Mesendoderm (in vitro differentiated cells): Measurements from ENCODE around the gene PCK1.

Experiments used
- DNase-seq: peaks from one replicate; pipeline ENCODE4 v3.0.0; 2013
- H2AK5ac ChIP-seq: 2 replicates; pipeline ENCODE4 v1.6.1; 2013; ENCODE audit warnings: low read length, inconsistent platforms
- H2BK120ac ChIP-seq: 2 replicates; pipeline ENCODE4 v1.6.1; 2013; ENCODE audit warnings: low read depth, mild to moderate bottlenecking, low read length, moderate library complexity, mixed read lengths
- H2BK15ac ChIP-seq: replicated peaks from 2 replicates; pipeline ENCODE4 v1.6.1; 2013; ENCODE audit warnings: low read depth, mild to moderate bottlenecking, moderate library complexity
- H2BK5ac ChIP-seq: 2 replicates; pipeline ENCODE4 v1.6.1; 2013; ENCODE audit warnings: low read length, inconsistent platforms
- H3K18ac ChIP-seq: 2 replicates; pipeline ENCODE4 v1.6.1; 2013; ENCODE audit warnings: mild to moderate bottlenecking, low read length, mixed read lengths
- H3K23ac ChIP-seq: one replicate; pipeline ENCODE4 v1.6.1; 2013; ENCODE audit warnings: low read length
- H3K27ac ChIP-seq: 2 replicates; pipeline ENCODE4 v1.5.1; 2013; ENCODE audit warnings: low read depth, mild to moderate bottlenecking, inconsistent platforms, low read length, moderate library complexity
- H3K27me3 ChIP-seq: 2 replicates; pipeline ENCODE4 v1.6.1; 2013; ENCODE audit warnings: low read length, control low read depth, mild to moderate bottlenecking, inconsistent platforms; ENCODE audit not compliant: insufficient read depth, poor library complexity
- H3K36me3 ChIP-seq: 2 replicates; pipeline ENCODE4 v1.6.1; 2013; ENCODE audit warnings: low read length, inconsistent platforms; ENCODE audit not compliant: control insufficient read depth, insufficient read depth
- H3K4ac ChIP-seq: one replicate; pipeline ENCODE4 v1.6.1; 2013; ENCODE audit warnings: low read depth, mild to moderate bottlenecking, low read length, moderate library complexity
- H3K4me1 ChIP-seq: 2 replicates; pipeline ENCODE4 v1.6.1; 2013; ENCODE audit warnings: low read depth, low read length, inconsistent platforms; ENCODE audit not compliant: control insufficient read depth
- H3K4me2 ChIP-seq: 2 replicates; pipeline ENCODE4 v1.6.1; 2013; ENCODE audit warnings: low read length
- H3K4me3 ChIP-seq: 2 replicates; pipeline ENCODE4 v1.5.1; 2013; ENCODE audit warnings: mild to moderate bottlenecking, low read length
- H3K56ac ChIP-seq: one replicate; pipeline ENCODE4 v1.6.1; 2013; ENCODE audit warnings: low read length
- H3K79me1 ChIP-seq: 2 replicates; pipeline ENCODE4 v1.6.1; 2013; ENCODE audit warnings: low read length, inconsistent platforms
- H3K79me2 ChIP-seq: 2 replicates; pipeline ENCODE4 v1.6.1; 2013; ENCODE audit warnings: mild to moderate bottlenecking, low read length; ENCODE audit not compliant: control insufficient read depth, insufficient read depth
- H3K9ac ChIP-seq: 2 replicates; pipeline ENCODE4 v1.6.1; 2013; ENCODE audit warnings: low read length, inconsistent platforms
- H4K5ac ChIP-seq: one replicate; pipeline ENCODE4 v1.6.1; 2013; ENCODE audit warnings: low read length
- H4K8ac ChIP-seq: one replicate; pipeline ENCODE4 v1.6.1; 2013; ENCODE audit warnings: low read depth, mild to moderate bottlenecking, control low read depth, low read length, moderate library complexity
- WGBS: extraction: QIAGEN DNeasy Blood & Tissue Kit; methylation state at CpG from one replicate; pipeline ENCODE4 v1.1.7; 2013; ENCODE audit warnings: low lambda C conversion rate, missing lambda C conversion rate; ENCODE audit not compliant: insufficient coverage; ENCODE audit errors: extremely low coverage; 5-methylcytosine and 5-hydroxymethylcytosine counted together

Gene PCK1

GRCh38 chr20:57536771-57537724 is 23.9 kb upstream of the PCK1 start:
- Histone ChIP-seq H3K56ac (no peak overlapping the region), H2BK120ac (no peak overlapping the region), H2BK15ac (no peak overlapping the region), H3K23ac (no peak overlapping the region), H3K4me1 (no peaks in the 10 kb centered on the region), H3K27me3 (no peaks in the 10 kb centered on the region), H3K4ac (no peak overlapping the region), H4K8ac (no peak overlapping the region), H3K79me1 (no peaks in the 10 kb centered on the region), H3K4me2 (no peak overlapping the region), H3K9ac (no peak overlapping the region), H3K36me3 (no peaks in the 10 kb centered on the region), H3K79me2 (no peaks in the 10 kb centered on the region), H3K4me3 (no peak overlapping the region), H3K27ac (no peak overlapping the region), H2AK5ac (no peak overlapping the region), H3K18ac (no peak overlapping the region), H4K5ac (no peak overlapping the region), H2BK5ac (no peak overlapping the region)
- WGBS, result no CpG with 5 or more reads among the region's 4 CpGs
- no peak for DNase-seq

GRCh38 chr20:57537822-57538221 is 23.1 kb upstream of the PCK1 start:
- no peak overlapping the region for H3K9ac ChIP-seq
- H4K8ac ChIP-seq, result no peak overlapping the region
- DNase-seq, result no peak
- no peak overlapping the region for H2BK120ac ChIP-seq
- H3K27ac ChIP-seq, result no peak overlapping the region
- no peaks in the 10 kb centered on the region for H3K36me3 ChIP-seq
- H4K5ac ChIP-seq, result no peak overlapping the region
- no peaks in the 10 kb centered on the region for H3K79me1 ChIP-seq
- no peaks in the 10 kb centered on the region for H3K79me2 ChIP-seq
- no peak overlapping the region for H2BK15ac ChIP-seq
- no peak overlapping the region for H3K18ac ChIP-seq
- no peaks in the 10 kb centered on the region for H3K4me1 ChIP-seq
- H2AK5ac ChIP-seq, result no peak overlapping the region
- no peak overlapping the region for H3K56ac ChIP-seq
- WGBS, result 88% methylated on average over 1 of the region's 2 CpGs
- no peak overlapping the region for H3K4ac ChIP-seq
- no peak overlapping the region for H3K23ac ChIP-seq
- no peak overlapping the region for H3K4me2 ChIP-seq
- H3K27me3 ChIP-seq, result no peaks in the 10 kb centered on the region
- no peak overlapping the region for H2BK5ac ChIP-seq
- no peak overlapping the region for H3K4me3 ChIP-seq

DNA sequence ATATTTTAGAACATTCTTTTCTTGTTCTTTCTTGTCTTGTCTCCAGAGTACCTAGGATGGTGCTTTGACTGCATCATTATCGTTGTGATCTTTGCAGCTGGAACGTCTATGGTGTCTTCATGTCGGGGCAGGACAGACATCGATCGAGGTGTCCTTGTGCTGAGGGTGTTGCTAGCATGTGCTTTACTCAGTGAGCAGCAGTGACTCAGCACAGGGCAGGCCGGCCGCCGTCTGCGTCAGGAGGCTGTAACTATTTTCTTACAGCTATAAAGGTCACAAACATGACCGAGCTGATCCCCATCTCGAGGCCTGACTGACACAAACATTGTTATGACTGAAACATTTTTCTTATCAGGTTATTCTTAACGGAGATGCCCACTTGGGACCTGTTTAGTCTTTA is 21.0 kb upstream of the PCK1 start:
- Histone ChIP-seq H3K18ac (no peak overlapping the region), H3K23ac (no peak overlapping the region), H3K79me1 (no peaks in the 10 kb centered on the region), H2BK120ac (no peak overlapping the region), H3K4me2 (no peak overlapping the region), H3K4me1 (no peaks in the 10 kb centered on the region), H2BK15ac (no peak overlapping the region), H4K5ac (no peak overlapping the region), H3K27ac (no peak overlapping the region), H2AK5ac (no peak overlapping the region), H3K56ac (no peak overlapping the region), H3K9ac (no peak overlapping the region), H3K4ac (no peak overlapping the region), H3K79me2 (no peaks in the 10 kb centered on the region), H3K27me3 (no peaks in the 10 kb centered on the region), H3K36me3 (no peaks in the 10 kb centered on the region), H2BK5ac (no peak overlapping the region), H3K4me3 (no peak overlapping the region), H4K8ac (no peak overlapping the region)
- WGBS, result no CpG with 5 or more reads among the region's 12 CpGs
- no peak for DNase-seq

GRCh38 chr20:57540890-57541580 is 19.9 kb upstream of the PCK1 start:
- no peak overlapping the region for H4K5ac ChIP-seq
- H3K27ac ChIP-seq, result no peak overlapping the region
- no peak overlapping the region for H3K9ac ChIP-seq
- H3K27me3 ChIP-seq, result no peaks in the 10 kb centered on the region
- no peaks in the 10 kb centered on the region for H3K79me1 ChIP-seq
- H3K4ac ChIP-seq, result no peak overlapping the region
- H2AK5ac ChIP-seq, result no peak overlapping the region
- no peaks in the 10 kb centered on the region for H3K4me1 ChIP-seq
- no peak overlapping the region for H3K4me3 ChIP-seq
- no peak overlapping the region for H2BK15ac ChIP-seq
- no peaks in the 10 kb centered on the region for H3K36me3 ChIP-seq
- no peak overlapping the region for H3K23ac ChIP-seq
- no CpG with 5 or more reads among the region's 17 CpGs for WGBS
- H4K8ac ChIP-seq, result no peak overlapping the region
- DNase-seq, result no peak
- H2BK5ac ChIP-seq, result no peak overlapping the region
- H3K79me2 ChIP-seq, result no peaks in the 10 kb centered on the region
- H3K4me2 ChIP-seq, result no peak overlapping the region
- no peak overlapping the region for H3K18ac ChIP-seq
- no peak overlapping the region for H3K56ac ChIP-seq
- H2BK120ac ChIP-seq, result no peak overlapping the region

DNA sequence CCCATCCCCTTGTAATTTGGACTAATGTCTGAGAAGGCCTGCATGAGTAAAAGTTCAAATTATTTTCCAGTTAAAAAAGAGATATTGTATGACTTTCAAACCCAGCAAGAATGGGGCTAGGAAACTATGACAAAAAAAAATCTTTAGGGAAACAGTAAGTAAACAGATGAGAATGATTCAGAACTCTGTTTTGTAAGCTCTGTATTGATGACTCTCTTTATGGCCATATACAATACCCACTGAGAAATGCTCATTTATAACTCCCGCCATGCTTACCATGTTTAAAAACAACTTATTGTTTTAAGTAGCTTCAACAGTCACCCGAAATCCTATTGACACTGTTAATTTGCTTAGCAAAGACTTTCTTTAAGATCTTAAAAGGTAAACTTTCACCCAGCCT is 17.2 kb upstream of the PCK1 start:
- Histone ChIP-seq H2AK5ac (no peak overlapping the region), H3K9ac (no peak overlapping the region), H3K27ac (no peak overlapping the region), H3K18ac (no peak overlapping the region), H3K79me1 (no peaks in the 10 kb centered on the region), H4K8ac (no peak overlapping the region), H4K5ac (no peak overlapping the region), H2BK15ac (no peak overlapping the region), H3K23ac (no peak overlapping the region), H3K4me1 (no peaks in the 10 kb centered on the region), H3K56ac (no peak overlapping the region), H3K4ac (no peak overlapping the region), H3K79me2 (no peaks in the 10 kb centered on the region), H3K27me3 (no peaks in the 10 kb centered on the region), H2BK5ac (no peak overlapping the region), H3K36me3 (no peaks in the 10 kb centered on the region), H3K4me3 (no peak overlapping the region), H3K4me2 (no peak overlapping the region), H2BK120ac (no peak overlapping the region)
- no peak for DNase-seq
- no CpG with 5 or more reads among the region's 2 CpGs for WGBS
